HEK293T (cell line): ENCODE measurements around the gene PSD2.

Experiments used
- ARNT ChIP-seq: fragments of 450-650 bp; IDR thresholded peaks from 2 replicates; pipeline ENCODE4 v1.6.1; 2017; ENCODE audit warnings: mild to moderate bottlenecking
- BHLHE40 ChIP-seq: fragments of 450-650 bp; IDR thresholded peaks from 2 replicates; pipeline ENCODE4 v1.6.1; 2016; ENCODE audit warnings: mild to moderate bottlenecking, moderate library complexity, borderline replicate concordance
- CTBP1 ChIP-seq: fragments of 450-650 bp; IDR thresholded peaks from 2 replicates; pipeline ENCODE4 v1.6.1; 2016; ENCODE audit warnings: borderline replicate concordance
- ELF4 ChIP-seq: fragments of 450-650 bp; IDR thresholded peaks from 2 replicates; pipeline ENCODE4 v1.6.1; 2017; ENCODE audit warnings: antibody characterized with exemption
- FOXA1 ChIP-seq: fragments of 450-650 bp; IDR thresholded peaks from 2 replicates; pipeline ENCODE4 v1.6.1; 2016; ENCODE audit warnings: mild to moderate bottlenecking
- FOXK2 ChIP-seq: fragments of 450-650 bp; IDR thresholded peaks from 2 replicates; pipeline ENCODE4 v1.6.1; 2016; ENCODE audit warnings: mild to moderate bottlenecking
- FOXM1 ChIP-seq: fragments of 450-650 bp; IDR thresholded peaks from 2 replicates; pipeline ENCODE4 v1.6.1; 2017; ENCODE audit warnings: mild to moderate bottlenecking, borderline replicate concordance
- LEF1 ChIP-seq: fragments of 450-650 bp; IDR thresholded peaks from 2 replicates; pipeline ENCODE4 v1.6.1; 2017; ENCODE audit warnings: mild to moderate bottlenecking, borderline replicate concordance
- NFRKB ChIP-seq: fragments of 450-650 bp; IDR thresholded peaks from 2 replicates; pipeline ENCODE4 v1.6.1; 2016; ENCODE audit warnings: mild to moderate bottlenecking, moderate library complexity
- PKNOX1 ChIP-seq: fragments of 450-650 bp; IDR thresholded peaks from 2 replicates; pipeline ENCODE4 v1.6.1; 2016
- SP1 ChIP-seq: fragments of 450-650 bp; IDR thresholded peaks from 2 replicates; pipeline ENCODE4 v1.6.1; 2017
- SUZ12 ChIP-seq: fragments of 450-650 bp; IDR thresholded peaks from 2 replicates; pipeline ENCODE4 v1.6.1; 2016; ENCODE audit warnings: mild to moderate bottlenecking
- ZNF384 ChIP-seq: fragments of 450-650 bp; IDR thresholded peaks from 2 replicates; pipeline ENCODE4 v1.6.1; 2016

DNA sequence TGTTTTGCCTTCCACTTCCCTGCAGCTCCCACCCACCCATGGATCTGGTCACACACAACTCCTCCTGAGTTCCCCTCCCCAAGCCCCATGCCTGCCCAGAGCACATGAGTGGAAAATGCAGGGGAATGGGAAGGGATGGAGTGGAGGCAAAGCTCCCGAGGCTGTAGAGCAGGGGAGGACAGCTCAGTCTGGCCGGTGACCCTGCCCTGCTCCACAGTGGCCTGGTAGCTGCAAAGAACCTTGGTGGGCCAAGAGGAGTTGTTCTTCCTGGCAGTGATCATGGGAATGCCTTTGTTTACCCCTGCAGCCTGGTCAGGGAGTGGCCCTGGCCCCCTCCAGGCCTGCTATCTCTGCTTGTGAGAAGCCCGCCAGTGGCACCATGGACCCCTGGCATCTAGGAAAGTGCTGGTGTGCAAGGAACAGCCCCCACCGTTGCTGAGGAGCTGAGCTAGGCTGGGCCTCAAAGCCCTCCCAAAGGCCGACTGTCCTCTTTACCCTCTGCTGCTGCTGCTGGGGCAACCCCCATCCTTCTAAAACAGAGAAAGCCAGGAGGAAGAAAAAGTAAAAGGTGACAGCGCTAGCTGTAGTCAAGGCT lies 60.4 kb downstream of the PSD2 start:
- TF ChIP-seq SP1 (no peak), FOXK2 (no peak), ELF4 (no peak), NFRKB (no peak), SUZ12 (no peak), PKNOX1 (no peak), BHLHE40 (no peak), CTBP1 (no peak), LEF1 (no peak), FOXM1 (no peak), ZNF384 (no peak), FOXA1 (no peak), ARNT (no peak)
